HG03460 (cell line): ENCODE data around the gene STAT2.
"Not testable (repeated sequence)": the region's sequence is repeated elsewhere in the genome, so short reads cannot be mapped to it uniquely, and the experiment has no call there.

ENCODE experiments used
- ATAC-seq: cut with Tn5 transposase; IDR thresholded peaks from one replicate; pipeline ENCODE4 v1.9.1; 2021; ENCODE audit not compliant: unreplicated experiment

STAT2 gene

DNA sequence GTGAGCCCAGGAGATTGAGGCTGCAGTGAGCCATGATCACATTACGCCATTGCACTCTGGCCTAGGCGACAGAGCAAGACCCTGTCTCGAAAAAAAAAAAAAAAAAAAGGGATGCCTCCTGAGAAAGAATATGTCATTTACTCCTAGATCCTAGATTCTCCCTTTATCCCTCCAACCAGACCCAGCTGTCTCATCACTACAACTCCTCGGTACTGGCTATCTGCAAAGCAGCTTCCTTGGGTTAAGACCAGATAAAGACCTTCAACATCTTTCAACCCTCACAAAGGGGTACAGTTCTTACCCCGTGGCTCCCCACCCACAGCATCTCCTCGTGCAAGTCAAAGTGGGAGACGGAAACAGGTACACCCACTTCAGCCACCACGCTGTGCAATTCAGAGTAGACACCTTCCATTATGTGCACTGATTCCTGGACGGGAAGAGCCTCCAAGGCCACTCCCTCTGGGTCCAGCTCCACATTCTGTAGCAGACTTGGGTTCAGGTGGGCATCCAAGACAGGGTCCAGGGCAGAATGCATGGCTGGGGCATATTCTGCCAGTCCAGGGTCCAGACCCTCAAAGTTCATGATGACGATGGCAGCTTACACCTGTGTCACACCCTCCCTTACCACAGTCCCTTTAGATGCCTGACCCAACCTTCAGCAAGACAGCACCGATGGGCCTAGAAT, 27.3 kb downstream of the STAT2 start:
- ATAC-seq = no peak

DNA sequence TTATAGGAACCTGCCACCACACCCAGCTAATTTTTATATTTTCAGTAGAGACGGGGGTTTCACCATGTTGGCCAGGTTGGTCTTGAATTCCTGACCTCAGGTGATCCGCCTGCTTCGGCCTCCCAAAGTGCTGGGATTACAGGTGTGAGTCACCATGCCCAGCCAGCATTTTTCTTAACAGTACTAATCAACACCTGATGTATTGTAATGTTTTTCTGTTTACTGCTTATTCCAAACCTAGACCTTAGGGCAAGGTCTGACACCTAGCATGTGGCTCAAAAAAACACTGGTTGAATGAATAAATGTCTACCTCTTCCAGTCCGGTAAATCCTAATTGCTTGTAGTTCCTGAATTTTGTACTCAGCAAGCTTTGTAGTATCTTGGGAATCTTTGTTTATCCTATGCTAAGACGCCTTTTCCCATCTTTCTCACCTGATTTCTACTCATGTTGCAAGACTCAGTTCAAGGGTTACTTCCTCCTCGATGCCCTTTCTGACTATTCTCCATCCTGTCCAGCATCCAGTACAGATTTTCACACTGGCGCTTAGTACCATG, 28.9 kb downstream of the STAT2 start:
- no peak for ATAC-seq

DNA sequence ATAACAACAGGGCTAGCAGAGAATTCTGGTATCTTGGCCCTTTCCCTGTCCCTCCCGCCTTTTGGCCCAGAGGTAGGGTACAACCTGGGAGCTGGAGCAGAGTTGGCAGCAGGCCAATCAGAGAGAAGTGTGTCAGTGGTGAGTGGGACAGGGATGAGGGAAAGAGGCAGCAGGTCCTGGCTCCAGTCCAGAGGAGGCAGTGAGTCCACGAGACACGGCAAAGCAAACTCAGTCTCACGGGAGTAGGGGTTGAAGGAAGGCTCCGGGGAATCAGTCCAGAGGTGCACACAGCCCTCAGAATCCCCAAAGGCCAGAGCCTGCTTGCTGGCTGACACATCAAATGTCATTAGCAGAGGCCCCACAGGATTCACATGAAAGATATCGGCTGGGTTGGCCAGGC, 33.4 kb downstream of the STAT2 start:
- no peak for ATAC-seq

DNA sequence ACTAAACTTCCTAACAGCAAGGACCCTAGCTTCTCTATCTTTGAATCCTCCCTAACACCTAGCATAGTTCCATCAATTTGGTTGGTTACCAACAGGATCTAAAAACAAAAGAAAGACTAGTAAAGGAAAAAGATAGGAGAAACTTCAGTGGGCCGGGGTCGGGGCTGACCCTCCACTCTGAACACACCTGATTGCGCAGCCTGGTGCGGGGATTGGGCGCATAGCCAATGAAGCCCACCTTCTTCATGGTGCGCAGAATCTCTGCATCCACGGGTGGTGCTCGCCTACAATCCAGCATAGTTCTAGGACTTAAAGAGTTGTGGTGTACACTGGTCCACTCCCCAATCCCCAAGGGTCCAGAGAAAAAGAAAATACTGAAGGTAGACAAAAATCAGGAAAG, 33.8 kb downstream of the STAT2 start:
- no peak for ATAC-seq

DNA sequence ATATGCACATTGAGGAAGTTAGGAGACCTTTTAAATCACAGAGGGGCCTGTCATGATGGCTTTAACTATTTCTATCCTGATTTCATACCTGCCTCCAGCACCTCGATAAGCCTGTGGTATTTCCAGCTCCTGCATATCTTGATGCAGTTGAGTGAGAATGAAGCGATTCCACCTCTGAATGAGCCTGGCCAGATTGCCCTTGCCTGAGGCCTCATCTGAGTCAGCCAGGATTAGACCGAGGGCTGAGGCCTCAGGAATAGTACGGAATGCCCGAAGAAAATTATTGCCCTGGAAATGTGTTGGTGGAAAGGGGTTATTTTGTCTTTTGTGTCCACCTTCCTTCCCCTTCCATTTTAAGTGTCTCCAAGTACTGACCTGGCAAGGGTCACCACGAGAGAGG, 35.7 kb downstream of the STAT2 start:
- no peak for ATAC-seq

DNA sequence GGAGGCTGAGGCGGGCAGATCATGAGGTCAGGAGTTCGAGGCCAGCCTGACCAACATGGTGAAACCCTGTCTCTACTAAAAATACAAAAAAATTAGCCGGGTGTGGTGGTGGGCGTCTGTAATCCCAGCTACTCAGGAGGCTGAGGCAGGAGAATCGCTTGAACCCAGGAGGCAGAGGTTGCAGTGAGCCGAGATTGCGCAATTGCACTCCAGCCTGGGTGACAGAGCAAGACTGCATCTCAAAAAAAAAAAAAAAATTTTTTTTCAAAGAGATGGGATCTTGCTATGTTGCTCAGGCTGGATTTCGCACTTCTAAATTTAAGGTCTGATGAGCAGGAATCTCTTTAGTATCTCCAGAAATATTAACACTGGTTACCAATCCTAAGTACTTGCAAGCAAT, 38.3 kb downstream of the STAT2 start:
- not testable (repeated sequence) for ATAC-seq

DNA sequence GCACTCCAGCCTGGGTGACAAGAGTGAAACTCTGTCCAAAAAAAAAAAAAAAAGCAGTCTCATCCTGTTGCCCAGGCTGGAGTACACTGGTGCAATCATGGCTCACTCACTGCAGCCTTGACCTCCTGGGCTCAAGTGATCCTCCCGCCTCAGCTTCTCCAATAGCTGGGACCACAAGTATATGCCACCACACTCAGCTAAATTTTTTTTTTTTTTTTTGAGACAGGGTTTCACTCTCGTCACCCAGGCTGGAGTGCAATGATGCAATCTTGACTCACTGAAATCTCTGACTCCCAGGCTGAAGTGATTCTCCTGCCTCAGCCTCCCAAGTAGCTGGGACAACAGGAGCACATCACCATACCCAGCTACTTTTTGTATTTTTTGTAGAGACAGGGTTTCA, 38.9 kb downstream of the STAT2 start:
- ATAC-seq = no peak

DNA sequence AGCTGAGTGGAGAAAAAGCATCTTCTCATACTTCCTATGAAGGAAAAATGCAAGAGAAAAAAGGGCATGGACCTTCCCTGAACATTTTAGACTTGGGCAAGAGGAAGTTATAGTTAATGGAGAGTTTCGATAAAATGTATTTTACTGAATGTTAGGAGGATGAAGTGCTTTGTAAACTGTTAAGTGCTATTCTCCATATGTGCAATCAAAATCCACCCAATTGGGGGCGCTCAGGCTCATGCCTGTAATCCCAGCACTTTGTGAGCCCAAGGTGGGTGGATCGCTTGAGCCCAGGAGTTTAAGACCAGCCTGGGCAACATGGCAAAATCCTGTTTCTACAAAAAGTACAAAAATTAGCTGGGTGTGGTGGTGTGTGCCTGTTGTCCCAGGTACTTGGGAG, 42.2 kb downstream of the STAT2 start:
- no peak for ATAC-seq

DNA sequence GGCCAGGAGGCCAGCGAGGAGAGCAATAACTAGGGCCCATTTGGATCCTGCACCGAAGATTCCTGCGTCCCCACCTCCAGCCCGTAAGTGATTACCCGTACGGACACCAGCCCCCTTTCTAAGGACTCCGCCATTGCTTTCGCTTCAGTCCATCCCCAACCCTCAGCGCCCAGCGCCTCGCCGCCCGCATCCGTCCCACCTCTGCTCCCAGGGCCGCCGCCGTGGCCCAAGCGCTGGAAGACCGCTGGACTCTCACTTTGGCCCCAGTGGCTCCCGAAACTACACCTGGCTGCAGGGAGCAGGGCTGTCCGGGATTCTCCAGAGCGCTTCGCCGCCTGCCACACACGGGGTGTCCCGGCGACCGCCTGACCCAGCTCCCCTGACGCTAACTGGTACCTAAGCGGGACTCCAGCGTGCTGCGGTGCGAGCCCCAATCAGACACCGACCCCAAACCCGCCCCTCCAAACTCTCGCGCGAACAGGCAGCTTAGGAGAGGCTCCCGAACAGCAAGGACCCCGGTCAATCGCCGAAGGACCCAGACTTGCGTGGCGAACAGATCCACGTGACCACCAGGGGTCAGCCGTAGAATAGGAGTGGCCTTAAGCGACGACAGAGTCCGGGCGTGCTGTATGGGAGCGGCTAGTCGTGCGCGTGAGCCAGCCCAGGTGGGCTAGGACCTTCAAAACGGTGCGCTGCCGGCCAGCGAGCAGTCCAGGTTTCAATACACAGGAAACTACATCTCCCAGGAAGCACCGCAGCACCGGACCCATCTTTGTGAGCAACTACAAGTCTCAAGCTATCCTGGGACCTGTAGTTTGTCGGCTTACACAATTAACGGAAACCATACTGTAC, 44.1 kb downstream of the STAT2 start, which contains the start of gene CNPY2:
CNPY2 (minus strand) TSS at position 367 of the 852 bp plus-strand sequence. CDS start 771 bp downstream, outside the sequence.
- ATAC-seq = peak; percentile 86

DNA sequence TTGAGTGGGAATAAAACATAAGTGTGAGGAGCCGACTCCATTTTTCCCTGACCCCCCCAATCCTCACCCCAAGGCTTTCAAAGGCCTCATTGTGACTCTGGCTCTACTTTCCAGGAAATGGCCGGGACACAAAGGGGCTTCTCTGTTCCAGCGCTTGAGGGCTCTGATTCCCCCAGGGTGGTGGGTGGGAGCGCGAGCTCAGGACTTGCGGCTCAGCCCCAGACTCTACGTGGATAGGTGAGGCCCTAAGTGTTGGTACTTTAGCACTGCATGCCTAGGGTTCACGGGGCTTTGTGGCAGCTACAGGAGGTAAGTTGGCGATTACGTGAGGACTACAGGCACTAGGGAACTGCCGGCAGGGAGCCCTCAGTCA, 44.7 kb downstream of the STAT2 start:
- ATAC-seq = no peak

DNA sequence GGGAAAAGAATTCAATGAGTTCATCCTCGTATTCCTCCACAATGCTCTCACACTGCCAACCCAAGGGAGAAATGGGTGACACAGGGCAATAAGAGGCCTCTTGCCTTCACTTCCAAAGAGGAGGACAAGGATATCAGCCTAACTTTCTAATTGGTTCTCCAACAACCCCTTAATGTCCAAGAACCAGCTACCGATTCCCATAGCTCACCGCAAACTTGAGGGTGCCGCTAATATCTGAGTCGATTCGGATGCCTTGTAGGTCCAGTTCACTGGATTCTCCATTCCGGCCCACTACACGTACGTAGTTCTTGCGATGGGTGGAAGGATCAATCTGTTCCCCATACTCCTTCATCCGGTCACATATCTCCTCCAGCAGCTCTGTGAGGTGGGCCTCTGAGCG, 48.9 kb downstream of the STAT2 start:
- no peak for ATAC-seq

DNA sequence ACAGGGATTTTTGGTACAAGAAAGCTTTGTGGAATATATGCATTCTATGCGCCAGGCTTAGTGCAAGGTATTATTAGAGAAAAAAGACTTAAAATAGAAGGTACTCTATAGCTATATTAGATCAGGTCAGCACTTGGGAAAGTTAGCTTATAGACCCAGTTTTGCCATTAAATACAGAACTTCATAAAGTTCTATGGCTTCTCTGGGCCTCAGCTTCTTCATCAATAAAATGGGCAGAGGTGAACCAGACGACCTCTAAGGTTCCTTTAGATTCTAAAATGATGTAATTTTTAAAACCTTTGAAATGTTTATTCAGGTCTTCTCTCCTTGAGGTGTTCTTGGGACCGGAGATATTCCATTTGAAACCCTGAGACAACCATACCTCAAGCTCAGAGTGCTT, 51.2 kb downstream of the STAT2 start:
- no peak for ATAC-seq

DNA sequence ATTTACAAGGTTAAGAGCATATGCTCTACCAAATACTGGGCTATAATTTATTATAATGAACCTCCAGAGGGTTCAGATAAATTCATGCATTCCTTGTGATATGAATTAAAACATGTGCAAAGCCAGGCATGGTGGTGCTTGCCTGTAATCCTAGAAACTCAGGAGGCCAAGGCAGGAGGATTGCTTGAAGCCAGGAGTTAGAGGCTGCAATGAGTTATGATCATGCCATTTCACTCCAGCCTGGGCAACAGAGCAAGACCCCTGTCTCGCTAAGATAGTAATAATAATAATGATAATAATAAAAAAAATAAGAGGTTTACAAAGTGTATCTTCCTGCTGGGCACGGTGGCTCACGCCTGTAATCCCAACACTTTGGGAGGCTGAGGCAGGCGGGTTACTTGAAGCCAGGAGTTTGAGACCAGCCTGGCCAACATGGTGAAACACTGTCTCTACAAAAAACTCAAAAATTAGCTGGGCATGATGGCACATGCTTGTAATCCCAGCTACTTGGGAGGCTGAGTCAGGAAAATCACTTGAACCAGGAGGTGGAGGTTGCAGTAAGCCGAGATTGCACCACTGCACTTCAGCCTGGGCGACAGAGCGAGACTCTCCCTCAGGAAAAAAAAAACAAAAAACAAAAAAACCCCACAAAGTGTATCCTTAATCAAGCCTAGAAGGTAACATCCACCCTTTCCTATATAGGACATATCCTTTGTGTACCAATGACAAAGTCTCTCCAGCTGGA, 52.5 kb downstream of the STAT2 start:
- no peak for ATAC-seq

DNA sequence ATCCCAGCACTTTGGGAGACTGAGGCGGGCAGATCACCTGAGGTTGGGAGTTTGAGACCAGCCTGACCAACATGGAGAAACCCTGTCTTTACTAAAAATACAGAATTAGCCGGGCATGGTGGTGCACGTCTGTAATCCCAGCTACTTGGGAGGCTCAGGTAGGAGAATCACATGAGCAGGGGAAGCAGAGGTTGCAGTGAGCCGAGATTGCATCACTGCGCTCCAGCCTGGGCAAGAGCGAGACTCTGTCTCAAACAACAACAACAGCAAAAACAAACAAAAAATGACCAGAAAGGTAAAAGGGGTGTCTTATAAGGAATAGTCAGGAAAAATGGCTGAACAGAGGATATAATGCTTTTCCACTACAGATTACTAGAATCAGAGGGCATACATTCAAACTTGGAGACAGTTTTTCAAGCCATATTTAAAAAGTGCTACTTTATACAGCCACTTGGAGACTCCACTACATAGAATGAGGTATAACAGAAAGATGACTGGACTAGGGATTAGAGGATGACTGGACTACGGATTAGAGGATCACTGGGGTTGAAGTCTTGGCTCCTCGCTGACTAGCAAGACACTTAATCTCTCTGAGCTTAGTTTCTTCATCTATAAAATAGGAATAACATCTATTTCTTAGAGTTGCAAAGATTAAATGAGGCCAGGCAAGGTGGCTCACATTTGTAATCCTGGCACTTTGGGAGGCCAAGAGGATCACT, 54.9 kb downstream of the STAT2 start:
- ATAC-seq = no peak

DNA sequence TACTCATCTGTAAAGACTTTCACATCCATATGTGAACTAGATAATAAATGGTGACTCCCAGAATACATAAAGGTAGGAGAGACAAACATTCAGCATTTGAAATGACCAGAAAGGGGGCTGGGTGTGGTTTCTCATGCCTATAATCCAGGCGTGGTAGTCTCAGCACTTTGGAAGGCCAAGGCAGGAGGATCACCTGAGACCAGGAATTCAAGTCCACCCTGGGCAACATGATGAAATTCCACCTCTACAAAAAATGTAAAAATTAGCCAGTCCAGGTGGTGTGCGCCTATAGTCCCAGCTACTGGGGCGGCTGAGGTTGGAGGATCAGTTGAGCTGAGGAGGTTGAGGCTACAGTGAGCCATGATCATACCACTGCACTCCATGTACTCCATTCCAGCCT, 55.6 kb downstream of the STAT2 start:
- ATAC-seq = no peak

DNA sequence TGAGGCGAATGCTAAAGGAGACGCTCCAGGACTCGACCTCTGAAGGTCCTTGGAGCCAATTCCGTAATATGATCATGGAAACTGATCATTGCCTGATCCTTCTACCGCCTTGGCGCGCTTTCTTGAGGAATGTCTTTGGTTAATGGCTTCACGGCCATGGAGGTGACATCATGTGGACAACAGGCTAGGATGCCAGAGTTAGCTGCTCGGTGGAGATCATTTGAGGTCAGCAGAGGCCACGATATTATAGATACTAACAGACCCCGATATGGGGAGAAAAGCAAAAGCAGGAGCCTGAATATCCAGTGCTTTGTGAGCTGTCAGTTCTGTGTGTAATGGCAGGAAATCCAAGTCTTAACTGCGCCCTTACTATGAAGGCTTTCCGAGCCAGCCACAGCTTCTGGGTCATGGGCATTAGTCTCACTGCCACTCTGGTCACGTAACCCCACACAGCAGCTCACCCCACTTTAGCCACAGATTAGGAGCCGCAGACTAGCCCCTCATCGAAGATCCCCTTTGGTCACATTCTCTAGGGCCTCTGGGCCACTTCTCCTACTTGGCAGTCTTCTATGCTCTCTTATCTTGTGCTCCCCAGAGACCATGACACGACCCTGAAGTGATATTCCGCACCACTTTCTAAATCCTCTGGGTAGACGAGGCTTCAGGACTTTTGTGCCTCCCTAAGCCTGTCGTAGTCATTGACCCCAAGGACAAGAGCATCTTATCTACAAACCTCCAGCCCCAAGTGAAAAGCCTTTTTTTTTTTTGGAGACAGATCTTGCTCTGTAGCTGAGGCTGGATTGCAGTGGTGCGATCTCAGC, 59.1 kb downstream of the STAT2 start:
- no peak for ATAC-seq

DNA sequence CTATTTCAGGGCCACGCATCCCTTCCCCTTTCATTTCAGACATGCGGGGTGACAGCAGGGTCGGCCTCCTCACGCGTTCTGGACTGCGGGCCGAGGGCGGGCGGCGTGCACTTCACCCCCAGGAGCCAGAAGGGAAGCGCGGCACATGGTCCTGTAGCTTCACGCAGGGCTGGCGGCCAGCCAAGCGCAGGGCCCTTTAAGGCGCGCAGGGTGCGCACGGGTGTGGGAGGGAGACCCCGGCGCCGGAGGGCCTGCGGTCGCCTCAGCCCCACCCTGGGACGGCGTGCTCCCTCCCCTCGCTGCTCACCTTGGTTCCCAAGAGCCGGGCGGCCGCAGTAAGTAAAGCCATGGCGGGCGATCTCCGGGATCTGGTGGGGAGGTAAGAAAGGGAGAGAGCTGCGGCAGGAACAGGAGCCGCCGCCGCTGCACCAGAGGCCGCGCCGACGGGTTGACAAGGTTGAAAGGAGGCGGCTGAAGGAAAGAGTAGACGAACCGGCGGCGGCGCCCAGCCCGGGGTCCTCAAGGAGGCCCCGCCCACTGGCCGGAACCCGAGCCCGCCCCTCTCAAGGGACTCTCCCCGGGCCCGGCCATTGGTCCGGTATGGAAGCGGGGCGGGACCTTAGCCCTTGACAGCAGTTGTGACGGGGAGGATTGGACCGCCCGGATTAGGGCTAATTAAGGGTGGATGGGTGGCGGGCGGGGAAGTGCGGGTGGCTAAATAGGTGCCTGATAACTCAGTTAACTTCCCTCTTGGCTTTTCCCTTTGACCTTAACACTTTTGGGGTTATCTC, 59.9 kb downstream of the STAT2 start, which contains the start of gene CS:
CS (minus strand) TSS at position 478 of the 791 bp plus-strand sequence; CDS start at position 349, 129 bp downstream.
- peak; percentile 93 for ATAC-seq

DNA sequence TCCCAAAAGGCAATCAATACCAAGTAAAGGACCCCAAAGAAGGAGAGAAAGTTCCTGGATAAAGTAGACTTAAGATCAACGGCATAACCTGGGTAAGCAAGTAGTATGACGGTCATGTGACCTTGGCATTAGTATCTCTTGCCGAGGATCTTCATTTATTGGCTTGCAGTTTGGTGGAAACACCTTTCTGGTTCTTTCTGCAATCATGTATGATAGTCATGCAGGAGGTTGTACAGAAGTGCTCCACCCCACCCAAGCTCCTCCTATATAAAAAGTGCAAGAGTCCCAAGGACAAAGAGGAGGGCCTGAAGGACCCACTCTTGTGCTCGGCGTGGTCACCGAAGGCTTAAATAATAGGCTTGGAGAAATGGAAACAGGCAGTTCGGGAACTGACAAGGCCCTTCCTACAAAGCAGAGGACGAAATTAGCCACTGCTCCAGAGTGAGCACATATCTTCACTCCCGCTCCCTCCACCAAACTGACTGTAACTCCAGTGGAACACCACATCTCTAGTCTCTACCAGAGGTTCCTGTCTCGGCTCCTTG, 60.5 kb downstream of the STAT2 start:
- peak; percentile 3 for ATAC-seq

DNA sequence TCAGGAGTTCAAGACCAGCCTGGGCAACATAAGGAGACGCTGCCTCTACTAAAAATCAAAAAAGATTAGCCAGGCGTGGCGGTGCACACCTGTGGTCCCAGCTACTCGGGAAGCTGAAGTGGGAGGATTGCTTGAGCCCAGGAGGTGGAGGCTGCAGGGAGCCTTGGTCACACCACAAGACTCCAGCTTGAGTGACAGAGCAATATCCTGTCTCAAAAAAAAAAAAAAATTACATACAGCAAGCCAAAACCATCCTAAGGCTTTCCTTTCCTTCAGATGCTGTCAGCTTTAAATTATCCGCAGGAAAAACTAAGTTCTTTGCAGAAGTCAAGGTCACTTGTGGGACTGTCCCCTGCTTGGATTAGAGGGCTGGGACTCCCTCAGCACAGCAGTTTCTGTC, 61.1 kb downstream of the STAT2 start:
- no peak for ATAC-seq
